ENCODE results near the gene ZXDB. TPM values are rescaled to one million over a fixed set of nuclear protein-coding genes. Genes with fewer than 3 reads are reported as not detected.

Gene ZXDB
- total RNA-seq, 1 experiment from 2014 or later = 3.7 TPM

GRCh38 chrX:57641338-57641737, 49.5 kb downstream of the ZXDB start:
- DNase-seq = no peak
- H3K27me3 ChIP-seq = no peaks in the 10 kb centered on the region
- no peak overlapping the region for H3K4me3 ChIP-seq
- H3K36me3 ChIP-seq = no peaks in the 10 kb centered on the region
- H3K9me3 ChIP-seq = no peaks in the 10 kb centered on the region

- no peaks in the 10 kb centered on the region for H3K27me3 ChIP-seq
- no peak overlapping the region for H3K4me3 ChIP-seq
- H3K36me3 ChIP-seq = no peaks in the 10 kb centered on the region
- no peak for DNase-seq
- no peaks in the 10 kb centered on the region for H3K9me3 ChIP-seq
Measured at GRCh38 chrX:57643698-57644097, 51.9 kb downstream of the ZXDB start.

- no peak overlapping the region for H3K4me3 ChIP-seq
- H3K27me3 ChIP-seq = no peaks in the 10 kb centered on the region
- no peaks in the 10 kb centered on the region for H3K36me3 ChIP-seq
- DNase-seq = no peak
- H3K9me3 ChIP-seq = no peaks in the 10 kb centered on the region
Measured at GRCh38 chrX:57647020-57647419, 55.2 kb downstream of the ZXDB start.

Other genes starting within 250 kb of the ZXDB start
- not detected in 2 replicates for gene NLRP2B, start 88.2 kb downstream of the ZXDB start, total RNA-seq (2014; rRNA removed; shearing (Covaris generic); ENCODE audit: low replicate concordance)